Amygdala (tissue), 56 donors: ENCODE results near the gene ZBTB20.

Experiments used
- DNase-seq, 56 donors: peaks; one replicate each; lab custom pipeline; 2025; lab: John Stamatoyannopoulos, UW

The ZBTB20 gene

GRCh38 chr3:114469070-114469469, 678.0 kb downstream of the ZBTB20 start:
- DNase-seq: no peak

GRCh38 chr3:114466816-114467215, 680.3 kb downstream of the ZBTB20 start:
- DNase-seq: no peak

- DNase-seq: no peak
Observed at GRCh38 chr3:114466251-114466650, 680.8 kb downstream of the ZBTB20 start.

- no peak for DNase-seq
Observed at GRCh38 chr3:114464548-114464947, 682.5 kb downstream of the ZBTB20 start.

- DNase-seq: no peak
Observed at GRCh38 chr3:114462750-114463149, 684.3 kb downstream of the ZBTB20 start.

- no peak for DNase-seq
Observed at GRCh38 chr3:114460459-114460858, 686.6 kb downstream of the ZBTB20 start.

GRCh38 chr3:114456742-114457141, 690.3 kb downstream of the ZBTB20 start:
- no peak for DNase-seq

GRCh38 chr3:114455432-114455831, 691.7 kb downstream of the ZBTB20 start:
- DNase-seq: no peak

GRCh38 chr3:114454551-114455251, 692.4 kb downstream of the ZBTB20 start:
- peak in 37 of 56 donors; percentile 5 to 67 (median 32) for DNase-seq

- no peak for DNase-seq
Observed at GRCh38 chr3:114453361-114453780, 693.7 kb downstream of the ZBTB20 start.

GRCh38 chr3:114452937-114453336, 694.2 kb downstream of the ZBTB20 start:
- DNase-seq: no peak

- no peak for DNase-seq
Observed at GRCh38 chr3:114452256-114452655, 694.8 kb downstream of the ZBTB20 start.

GRCh38 chr3:114451561-114452018, 695.5 kb downstream of the ZBTB20 start:
- DNase-seq: peak in 23 of 56 donors; percentile 1 to 67 (median 36)

- DNase-seq: peak in 1 of 56 donors; percentile 8
Observed at GRCh38 chr3:114451051-114451451, 696.0 kb downstream of the ZBTB20 start.

GRCh38 chr3:114450008-114450596, 697.0 kb downstream of the ZBTB20 start:
- peak in 1 of 56 donors; percentile 2 for DNase-seq

- no peak for DNase-seq
Observed at GRCh38 chr3:114449271-114450007, 697.6 kb downstream of the ZBTB20 start.

- DNase-seq: peak in 6 of 56 donors; percentile 3 to 48 (median 12)
Observed at GRCh38 chr3:114447950-114448479, 699.1 kb downstream of the ZBTB20 start.

GRCh38 chr3:114447545-114447944, 699.5 kb downstream of the ZBTB20 start:
- DNase-seq: no peak

- peak in 6 of 56 donors; percentile 6 to 41 (median 15) for DNase-seq
Observed at GRCh38 chr3:114446600-114446999, 700.5 kb downstream of the ZBTB20 start.

GRCh38 chr3:114445233-114445632, 701.9 kb downstream of the ZBTB20 start:
- DNase-seq: no peak

- no peak for DNase-seq
Observed at GRCh38 chr3:114444216-114444615, 702.9 kb downstream of the ZBTB20 start.
